ENCODE measurements around the gene GSE1. TPM values are rescaled to one million over a fixed set of nuclear protein-coding genes. Genes with fewer than 3 reads are reported as not detected.

Gene GSE1
- total RNA-seq, 1 donor from 2014 or later: 87.2 TPM

DNA sequence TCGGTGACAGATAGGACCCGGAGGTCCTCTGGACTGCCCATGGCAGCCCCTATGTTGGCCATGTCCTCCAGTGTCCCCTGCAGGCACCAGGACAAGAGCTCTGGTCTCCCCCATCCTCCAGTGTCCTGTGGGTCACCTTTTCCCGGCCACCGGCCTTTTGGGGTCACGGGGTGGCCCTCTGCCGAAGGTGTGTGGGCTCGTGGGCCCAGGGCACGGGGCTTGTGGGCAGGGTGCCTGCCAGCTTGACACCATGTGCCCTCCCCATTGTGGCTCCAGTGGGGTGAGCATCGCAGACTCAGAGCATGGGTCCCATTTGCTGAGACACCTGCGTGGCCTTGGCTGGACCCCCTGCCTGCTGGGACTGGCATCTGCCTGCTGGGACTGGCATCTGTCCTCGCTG is 18.1 kb downstream of the GSE1 start:
- no peak for TF ChIP-seq CTCF (IDR thresholded peaks at IDR 0.05)
- Histone ChIP-seq H3K27ac (no peak overlapping the region), H3K4me1 (peaks cover 8% of the 10 kb centered on the region), H3K9me3 (no peaks in the 10 kb centered on the region), H3K36me3 (peaks cover 15% of the 10 kb centered on the region), H3K4me3 (no peak overlapping the region), H3K27me3 (no peaks in the 10 kb centered on the region)
- intact Hi-C loops (cut with DNase I): loop anchor here (10.0 kb wide), 1 partner anchor 64 kb away; no protein-coding TSS in a partner anchor
- DNase-seq (no peak), ATAC-seq (no peak)

DNA sequence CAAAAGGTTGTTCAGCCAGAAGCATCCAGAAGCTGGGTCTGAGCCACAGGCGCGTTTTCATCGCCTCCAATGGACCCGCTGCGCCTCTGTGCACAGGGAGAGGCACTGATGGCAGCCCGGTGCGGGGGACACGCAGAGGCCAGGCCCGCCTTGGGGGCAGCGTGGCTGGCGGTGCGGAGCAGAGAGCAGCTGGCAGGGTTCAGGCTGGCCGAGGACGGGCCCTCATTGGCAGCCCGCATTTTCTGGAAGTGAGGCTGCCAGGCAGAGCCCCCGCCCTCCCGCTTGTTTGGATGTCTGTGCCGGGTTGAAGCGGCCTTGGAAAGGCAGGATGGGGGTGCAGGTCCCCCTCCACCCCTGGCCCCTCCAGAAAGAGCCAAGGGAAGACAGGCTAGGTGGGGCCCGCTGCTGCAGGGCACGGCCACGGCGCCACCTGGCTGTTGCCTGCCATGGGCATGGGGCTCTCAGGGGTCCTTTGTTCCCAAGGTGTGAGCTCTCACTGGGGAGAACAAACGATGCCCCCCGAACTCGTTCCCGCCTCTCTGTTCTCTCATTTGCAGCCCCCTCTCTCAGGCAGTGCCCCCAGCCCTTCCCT is 18.8 kb downstream of the GSE1 start:
- DNase-seq: no peak
- intact Hi-C loops (cut with DNase I): loop anchor here (10.0 kb wide), 1 partner anchor 63 kb away; no protein-coding TSS in a partner anchor

DNA sequence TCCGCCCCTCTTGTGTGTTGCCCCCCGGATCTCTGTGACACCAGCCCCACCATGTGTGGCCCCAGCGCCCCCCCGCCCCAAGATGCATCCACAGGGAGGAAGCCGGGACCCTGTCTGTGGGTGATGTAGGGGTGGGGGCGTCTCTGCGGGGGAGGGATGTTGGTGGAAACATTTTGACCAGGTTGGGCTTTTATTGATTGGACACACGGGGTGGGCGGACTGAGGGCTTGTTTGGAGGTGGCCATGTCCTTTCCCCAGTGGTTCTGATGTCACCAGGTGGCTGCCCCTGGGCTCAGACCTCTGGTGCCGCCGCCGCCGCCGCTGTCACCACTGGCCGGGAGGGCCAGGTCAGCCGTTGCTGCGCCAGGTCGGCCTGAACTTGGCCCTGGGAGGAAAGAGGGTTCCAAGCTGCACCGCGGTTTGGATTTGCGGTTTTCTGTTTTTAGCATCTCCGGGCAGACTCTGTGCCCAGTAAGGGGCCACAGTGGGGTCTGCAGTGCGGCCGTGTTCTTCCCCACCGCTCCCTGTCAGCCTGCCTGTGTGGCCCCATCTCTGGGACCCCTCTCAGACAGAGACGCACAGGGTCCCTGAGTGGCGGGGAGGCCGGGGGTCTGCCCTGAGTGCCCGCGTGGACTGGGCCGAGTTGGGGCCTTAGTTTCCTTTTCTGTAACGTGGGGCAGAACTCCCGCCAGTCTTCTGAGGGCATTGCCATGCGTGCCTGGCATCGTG is 19.8 kb downstream of the GSE1 start:
- no peaks in the 10 kb centered on the region for H3K27me3 ChIP-seq
- no peak for DNase-seq
- H3K36me3 ChIP-seq: peaks cover 15% of the 10 kb centered on the region
- H3K9me3 ChIP-seq: no peaks in the 10 kb centered on the region
- no peak for ATAC-seq
- no peak overlapping the region for H3K4me3 ChIP-seq
- no peak overlapping the region for H3K27ac ChIP-seq
- H3K4me1 ChIP-seq: peaks cover 3% of the 10 kb centered on the region
- no peak for TF ChIP-seq CTCF (IDR thresholded peaks at IDR 0.05)
- intact Hi-C loops (cut with DNase I): loop anchor here (10.0 kb wide), 1 partner anchor 62 kb away; no protein-coding TSS in a partner anchor

More for the DNA sequence above, 18.8 kb downstream of the GSE1 start:
- TF ChIP-seq CTCF (IDR thresholded peaks at IDR 0.05): no peak
- Histone ChIP-seq H3K27ac (no peak overlapping the region), H3K4me3 (no peak overlapping the region), H3K27me3 (no peaks in the 10 kb centered on the region), H3K9me3 (no peaks in the 10 kb centered on the region), H3K4me1 (peaks cover 3% of the 10 kb centered on the region), H3K36me3 (peaks cover 15% of the 10 kb centered on the region)
- no peak for ATAC-seq

DNA sequence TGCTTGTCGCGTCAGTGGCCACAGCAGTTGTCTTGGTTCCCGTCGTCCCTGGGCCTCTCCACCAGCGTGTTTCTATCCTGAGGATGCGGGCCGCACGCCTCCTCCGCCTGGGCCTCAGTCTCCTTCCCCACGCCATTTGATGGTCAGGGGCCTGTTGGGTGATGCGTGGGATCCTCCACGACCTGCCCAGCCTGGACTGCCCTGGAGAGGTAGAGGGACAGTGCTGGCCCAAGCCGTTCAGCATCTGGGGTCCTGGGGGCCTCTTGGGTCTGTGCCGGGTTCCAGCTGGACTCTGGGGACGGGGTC is 20.3 kb downstream of the GSE1 start:
- H3K27me3 ChIP-seq: no peaks in the 10 kb centered on the region
- no peak for TF ChIP-seq CTCF (IDR thresholded peaks at IDR 0.05)
- H3K4me1 ChIP-seq: peaks cover 5% of the 10 kb centered on the region
- H3K36me3 ChIP-seq: peaks cover 15% of the 10 kb centered on the region
- no peak overlapping the region for H3K27ac ChIP-seq
- no peaks in the 10 kb centered on the region for H3K9me3 ChIP-seq
- intact Hi-C loops (cut with DNase I): loop anchor here (10.0 kb wide), 1 partner anchor 61 kb away; no protein-coding TSS in a partner anchor
- no peak for ATAC-seq
- no peak overlapping the region for H3K4me3 ChIP-seq
- no peak for DNase-seq

DNA sequence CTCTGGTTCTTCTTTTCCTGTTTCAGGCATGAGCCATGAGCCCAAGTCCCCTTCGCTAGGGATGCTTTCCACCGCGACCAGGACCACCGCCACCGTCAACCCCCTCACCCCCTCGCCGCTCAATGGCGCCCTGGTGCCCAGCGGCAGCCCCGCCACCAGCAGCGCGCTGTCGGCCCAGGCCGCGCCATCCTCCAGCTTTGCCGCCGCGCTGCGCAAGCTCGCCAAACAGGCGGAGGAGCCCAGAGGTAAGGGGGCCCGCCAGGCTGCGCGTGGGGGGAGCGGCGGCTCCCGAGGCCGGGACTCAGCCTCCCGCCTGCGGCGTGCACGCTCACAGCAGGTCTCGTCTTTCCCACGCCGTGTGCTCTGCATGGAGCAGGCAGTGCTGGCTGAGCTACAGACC is 20.8 kb downstream of the GSE1 start:
- Histone ChIP-seq H3K9me3 (no peaks in the 10 kb centered on the region), H3K4me3 (no peak overlapping the region), H3K27me3 (no peaks in the 10 kb centered on the region), H3K27ac (no peak overlapping the region), H3K36me3 (peaks cover 15% of the 10 kb centered on the region), H3K4me1 (peaks cover 6% of the 10 kb centered on the region)
- DNase-seq (no peak), ATAC-seq (no peak)
- no peak for TF ChIP-seq CTCF (IDR thresholded peaks at IDR 0.05)
- intact Hi-C loops (cut with DNase I): loop anchor here (10.0 kb wide), 1 partner anchor 61 kb away; no protein-coding TSS in a partner anchor

Data from upper lobe of right lung (tissue), 1 donor.